Stomach (tissue), 9 donors: ENCODE measurements around the gene OTX2. TPM values are rescaled to one million over a fixed set of nuclear protein-coding genes. Genes with fewer than 3 reads are reported as not detected.
A peak's percentile ranks its signal among the peaks of the same experiment; 100 is the strongest.

Experiments
- DNase-seq, 2 donors: peaks; one replicate each; pipeline versions ENCODE4 v3.0.0 to v3.0.0-alpha.2; 2013 to 2019
- H3K27ac ChIP-seq, 5 donors: fragments of 200-600 bp in 4 of 5; sonication (generic) in 4 of 5; one replicate each; pipeline ENCODE4 v1.5.1; 2013 to 2019; ENCODE audit warnings: mild to moderate bottlenecking in 1 of 5, moderate library complexity in 1 of 5
- H3K27me3 ChIP-seq, 3 donors: fragments of 200-600 bp; sonication (generic); one replicate each; pipeline ENCODE4 v1.5.1; 2017 to 2019; ENCODE audit warnings: mixed run types in 1 of 3
- H3K36me3 ChIP-seq, 4 donors: fragments of 200-600 bp; sonication (generic); 1 replicate in 3 of 4; 2 replicates in 1 of 4; pipeline ENCODE4 v1.5.1; 2016 to 2019
- H3K4me1 ChIP-seq, 4 donors: fragments of 200-600 bp; sonication (generic); one replicate each; pipeline ENCODE4 v1.5.1; 2016 to 2019
- H3K4me3 ChIP-seq, 4 donors: fragments of 200-600 bp; sonication (generic) in 3 of 4; one replicate each; pipeline ENCODE4 v1.5.1; 2016 to 2019; ENCODE audit warnings: mild to moderate bottlenecking in 1 of 4
- H3K9me3 ChIP-seq, 4 donors: fragments of 200-600 bp; sonication (generic); one replicate each; pipeline ENCODE4 v1.5.1; 2016 to 2019
- CTCF ChIP-seq, 7 experiments: fragments of 450-650 bp in 4 of 7; fragments of 200-600 bp in 3 of 7; sonication (generic) in 3 of 7; IDR thresholded peaks; one replicate each; pipeline ENCODE4 v1.5.1; 2016 to 2019; ENCODE audit warnings: antibody characterized with exemption in 7 of 7, control low read depth in 2 of 7, mild to moderate bottlenecking in 1 of 7
- EP300 ChIP-seq: sonication (generic); formaldehyde crosslinking; IDR thresholded peaks from one replicate; pipeline ENCODE4 v1.6.1; 2017; ENCODE audit warnings: antibody characterized with exemption
- POLR2A ChIP-seq, 4 donors: fragments of 450-650 bp; IDR thresholded peaks; one replicate each; pipeline ENCODE4 v1.6.1; 2016; ENCODE audit warnings: antibody characterized with exemption in 4 of 4, control low read depth in 2 of 4, mild to moderate bottlenecking in 1 of 4, moderate library complexity in 1 of 4
- POLR2AphosphoS5 ChIP-seq, 3 donors: sonication (generic); formaldehyde crosslinking; IDR thresholded peaks; one replicate each; pipeline ENCODE4 v1.6.1; 2016; ENCODE audit warnings: antibody characterized with exemption in 3 of 3
- WGBS, 5 donors: extraction: QIAGEN DNeasy Blood & Tissue Kit in 3 of 5; methylation state at CpG; one replicate each; pipeline versions ENCODE4 v1.1.5 to v1.1.7; 2013 to 2018; 5-methylcytosine and 5-hydroxymethylcytosine counted together
- intact Hi-C: fragments of 100-400 bp; cut with DNase I; formaldehyde crosslinking; loops from one replicate; pipeline ENCODE4 v1.15.1; 2023; ENCODE audit warnings: low total_unique reads
- polyA plus RNA-seq, 3 donors: library from polyadenylated mRNA; stranded (reverse); fragments of 200-250 nt; gene quantifications; one replicate each; pipeline ENCODE4 v1.2.3, GENCODE V29; 2013
- total RNA-seq, 5 donors: library from RNA; depleted of rRNA; stranded (reverse); fragments of >200 nt; gene quantifications; one replicate each; pipeline versions ENCODE4 v1.1.0 to v1.2.3, GENCODE V29; 2014 to 2016
- donor health status: healthy with polysubstance abuse.
- donor health status: Bipolar disorder and iron deficiency.
- donor health status: healthy.

OTX2 gene
- total and polyA plus RNA-seq, 8 donors, result not detected

- H3K27ac ChIP-seq, result no peak overlapping the region
- 6 to 11% (median 7%) methylated on average over 21 to 39 of the region's 39 CpGs for WGBS, 5 donors
- no peak for DNase-seq
- peaks cover 37 to 100% (median 95%) of the 10 kb centered on the region in 3 donors for H3K27me3 ChIP-seq
- H3K4me1 ChIP-seq, result peaks cover 4 to 46% (median 17%) of the 10 kb centered on the region in 4 donors
- no peak overlapping the region for H3K4me3 ChIP-seq
- no peaks in the 10 kb centered on the region for H3K36me3 ChIP-seq
- intact Hi-C loops, result no loop called here
- peaks cover 0 to 33% (median 6%) of the 10 kb centered on the region in 4 donors for H3K9me3 ChIP-seq
- TF ChIP-seq POLR2A (IDR thresholded peaks at IDR 0.05) (no peak), EP300 (no peak), CTCF (IDR thresholded peaks at IDR 0.05) (no peak), POLR2AphosphoS5 (IDR thresholded peaks at IDR 0.05) (no peak)
Observed at GRCh38 chr14:56811593-56812363, 1.5 kb upstream of the OTX2 start.

- TF ChIP-seq EP300, result no peak
- no peak for TF ChIP-seq POLR2AphosphoS5 (IDR thresholded peaks at IDR 0.05)
- TF ChIP-seq POLR2A (IDR thresholded peaks at IDR 0.05), result no peak
- TF ChIP-seq CTCF (IDR thresholded peaks at IDR 0.05), result no peak
- WGBS, 5 donors, result 6 to 10% (median 10%) methylated on average over 31 of the region's 31 CpGs
- Histone ChIP-seq H3K27me3 (peaks cover 36 to 100% (median 95%) of the 10 kb centered on the region in 3 donors), H3K9me3 (peaks cover 0 to 33% (median 6%) of the 10 kb centered on the region in 4 donors), H3K4me1 (peaks cover 4 to 42% (median 16%) of the 10 kb centered on the region in 4 donors), H3K27ac (no peak overlapping the region), H3K4me3 (no peak overlapping the region), H3K36me3 (no peaks in the 10 kb centered on the region)
- DNase-seq, result no peak
- intact Hi-C loops, result no loop called here
Observed at GRCh38 chr14:56810836-56811592, 735 bp upstream of the OTX2 start.

- peak overlapping the region in 1 of 4 donors; percentile 14 for H3K4me3 ChIP-seq
- intact Hi-C loops, result no loop called here
Observed at GRCh38 chr14:56809270-56810146, 771 bp downstream of the OTX2 start.

More at GRCh38 chr14:56809270-56810146, 771 bp downstream of the OTX2 start:
- DNase-seq, result no peak
- H3K27me3 ChIP-seq, result peaks cover 46 to 100% (median 100%) of the 10 kb centered on the region in 3 donors
- no peak overlapping the region for H3K27ac ChIP-seq
- H3K9me3 ChIP-seq, result peaks cover 0 to 33% (median 6%) of the 10 kb centered on the region in 4 donors
- TF ChIP-seq POLR2AphosphoS5 (IDR thresholded peaks at IDR 0.05), result no peak
- TF ChIP-seq EP300, result no peak
- TF ChIP-seq POLR2A (IDR thresholded peaks at IDR 0.05), result no peak
- TF ChIP-seq CTCF (IDR thresholded peaks at IDR 0.05), result no peak
- 8 to 21% (median 14%) methylated on average over 54 to 63 of the region's 63 CpGs for WGBS, 5 donors
- H3K36me3 ChIP-seq, result no peaks in the 10 kb centered on the region
- peaks cover 4 to 42% (median 16%) of the 10 kb centered on the region in 4 donors for H3K4me1 ChIP-seq
